HG03135 (cell line): ENCODE measurements around the gene SECTM1.
"Not testable (repeated sequence)": the region's sequence is repeated elsewhere in the genome, so short reads cannot be mapped to it uniquely, and the experiment has no call there.

Source experiments
- ATAC-seq: cut with Tn5 transposase; IDR thresholded peaks from one replicate; pipeline ENCODE4 v1.9.1; 2021; ENCODE audit warnings: mild to moderate bottlenecking, moderate library complexity; ENCODE audit not compliant: unreplicated experiment

The SECTM1 gene

DNA sequence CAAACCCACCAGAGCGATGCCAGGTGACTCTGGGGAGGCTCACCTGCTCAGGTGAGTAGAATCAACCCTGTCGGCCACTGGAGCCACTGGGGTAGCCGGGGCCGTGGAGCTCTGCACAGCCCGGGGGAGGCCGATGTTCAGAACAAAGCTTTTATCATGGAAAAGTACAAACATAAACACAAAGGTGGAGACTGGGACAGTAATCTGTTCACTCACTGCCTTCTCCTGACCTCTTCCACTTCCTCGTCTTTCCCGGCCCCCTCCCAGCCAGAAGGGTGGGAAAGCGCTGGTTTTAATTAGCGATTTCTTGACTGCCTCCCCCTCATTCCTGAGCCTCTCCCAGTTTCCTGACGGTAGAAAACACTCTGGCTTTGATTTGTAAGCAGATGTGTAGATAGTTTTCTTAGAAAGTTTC lies 15.7 kb upstream of the SECTM1 start:
- no peak for ATAC-seq

DNA sequence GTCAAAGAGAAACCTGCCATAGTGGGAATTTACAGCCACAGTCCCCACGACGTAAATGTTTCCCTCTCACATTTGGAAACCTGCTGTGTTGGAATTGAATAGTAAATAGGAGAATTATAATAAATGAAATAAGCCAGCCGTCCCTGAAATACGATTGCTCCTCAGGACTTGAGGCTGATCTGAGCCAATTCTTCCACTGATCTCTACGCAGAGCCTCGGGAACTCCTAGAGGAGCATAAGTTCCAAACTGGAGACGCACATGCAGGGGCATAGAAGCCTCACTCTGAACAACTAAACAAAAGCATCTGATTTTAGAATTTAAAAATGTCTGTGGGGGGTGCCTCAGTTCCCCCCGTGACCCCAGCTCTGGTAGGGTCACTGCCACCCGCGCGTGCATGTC lies 15.3 kb upstream of the SECTM1 start:
- no peak for ATAC-seq

DNA sequence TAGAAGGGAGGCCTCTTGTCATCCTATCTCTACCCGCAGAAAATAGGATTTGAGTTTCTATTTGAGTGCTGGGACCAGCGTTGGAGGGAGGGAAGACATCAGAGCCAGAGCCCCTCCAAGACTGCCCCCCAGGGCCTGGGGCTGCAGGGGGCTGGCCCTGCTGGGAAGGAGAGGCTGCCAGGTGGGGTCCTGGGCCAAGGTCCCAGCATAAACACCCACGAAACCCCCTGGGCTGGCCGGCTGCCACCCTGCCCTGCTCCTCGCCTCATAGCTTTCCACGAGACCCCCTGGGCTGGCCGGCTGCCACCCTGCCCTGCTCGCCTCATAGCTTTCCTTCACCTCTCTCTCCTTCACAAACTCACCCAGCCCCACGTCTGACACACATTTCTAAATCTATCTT lies 14.9 kb upstream of the SECTM1 start:
- ATAC-seq = no peak

DNA sequence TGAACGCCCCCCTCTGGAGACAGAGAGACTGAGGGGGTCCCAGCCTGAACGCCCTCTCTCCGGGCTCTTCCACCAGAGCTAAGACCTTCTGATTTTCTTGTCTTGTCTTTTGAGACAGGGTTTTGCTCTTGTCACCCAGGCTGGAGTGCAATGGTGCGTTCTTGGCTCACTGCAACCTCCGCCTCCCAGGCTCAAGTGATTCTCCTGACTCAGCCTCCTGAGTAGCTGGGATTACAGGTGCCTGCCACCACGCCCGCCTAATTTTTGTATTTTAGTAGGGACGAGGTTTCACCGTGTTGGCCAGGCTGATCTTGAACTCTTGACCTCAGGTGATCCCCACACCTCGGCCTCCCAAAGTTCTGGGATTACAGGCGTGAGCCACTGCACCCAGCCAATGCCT lies 14.4 kb upstream of the SECTM1 start:
- not testable (repeated sequence) for ATAC-seq

DNA sequence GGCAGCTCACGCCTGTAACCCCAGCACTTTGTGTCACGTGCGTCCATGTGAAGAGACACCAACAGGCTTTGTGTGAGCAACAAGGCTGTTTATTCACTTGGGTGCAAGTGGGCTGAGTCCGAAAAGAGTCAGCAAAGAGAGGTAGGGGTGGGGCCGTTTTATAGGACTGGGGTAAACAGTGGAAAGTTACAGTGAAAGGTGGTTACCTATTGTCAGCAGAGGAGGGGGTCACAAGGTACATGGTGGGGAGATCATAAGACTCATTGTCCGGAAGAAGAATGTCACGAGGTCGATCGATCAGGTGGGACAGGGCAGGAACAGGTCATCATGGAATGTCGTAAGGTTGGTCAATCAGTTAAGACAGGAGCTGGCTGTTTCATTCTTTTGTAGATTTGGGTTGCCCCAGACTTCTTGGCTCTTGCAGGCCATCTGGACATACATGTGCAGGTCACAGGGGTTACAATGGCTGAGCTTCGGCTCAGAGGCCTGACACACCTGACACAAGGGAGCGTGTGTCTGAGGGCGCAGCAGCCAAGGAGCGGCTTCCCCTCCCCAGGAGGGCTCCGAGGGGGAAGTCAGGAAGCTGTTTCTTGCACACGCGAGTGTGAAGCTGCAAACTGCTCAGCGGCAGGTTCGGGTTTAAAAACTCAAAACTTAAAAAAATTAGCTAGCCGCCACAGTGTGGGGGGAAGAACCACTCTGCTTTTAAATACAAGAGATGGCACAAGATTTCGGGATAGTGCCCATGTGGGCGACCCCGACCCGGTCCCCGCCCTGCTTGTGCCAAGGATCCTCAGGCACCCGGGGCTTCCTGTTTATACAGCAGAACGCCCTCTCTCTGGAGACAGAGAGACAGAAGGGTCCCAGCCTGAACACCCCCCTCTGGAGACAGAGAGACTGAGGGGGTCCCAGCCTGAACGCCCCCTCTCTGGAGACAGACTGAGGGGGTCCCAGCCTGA lies 13.1 kb upstream of the SECTM1 start:
- ATAC-seq = no peak

DNA sequence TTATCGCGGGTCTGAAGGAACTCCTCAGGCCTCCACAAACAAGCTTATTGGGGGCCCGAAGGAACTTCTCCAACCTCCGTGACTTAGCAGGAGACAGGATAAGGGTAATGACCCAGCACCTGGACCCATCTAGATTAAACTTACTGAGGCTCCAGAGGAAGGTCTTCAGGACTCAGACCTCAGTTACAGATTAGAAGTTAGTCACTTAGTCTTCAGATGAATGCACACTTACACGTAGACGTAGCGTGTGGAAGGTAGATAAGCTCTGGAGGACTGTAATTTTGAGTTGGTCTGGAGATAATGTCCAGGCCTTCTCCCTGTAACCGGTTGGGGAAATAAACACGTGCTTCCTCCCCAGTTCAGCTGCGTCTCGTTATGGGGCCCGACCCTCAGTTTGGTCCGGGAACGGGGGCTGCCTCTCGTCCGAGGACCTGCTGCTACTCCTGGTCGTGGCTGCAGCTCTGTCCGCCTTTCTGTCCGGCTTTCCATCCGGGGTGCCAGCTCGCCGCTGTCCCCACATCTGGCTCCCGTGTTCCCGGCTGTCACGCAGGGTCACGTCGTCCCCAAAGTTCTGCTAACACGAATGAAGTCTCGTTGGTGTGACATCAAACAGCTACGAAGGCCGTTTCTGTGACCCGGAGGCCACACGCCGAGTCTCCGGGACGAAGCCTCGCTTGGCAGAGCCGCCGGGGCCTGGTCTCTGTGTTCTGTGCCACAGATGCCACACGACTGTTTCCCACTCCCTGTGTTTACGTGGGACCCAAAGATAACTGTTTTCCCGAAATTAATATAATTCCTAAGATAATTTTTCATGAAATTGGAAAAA lies 11.8 kb upstream of the SECTM1 start:
- no peak for ATAC-seq

DNA sequence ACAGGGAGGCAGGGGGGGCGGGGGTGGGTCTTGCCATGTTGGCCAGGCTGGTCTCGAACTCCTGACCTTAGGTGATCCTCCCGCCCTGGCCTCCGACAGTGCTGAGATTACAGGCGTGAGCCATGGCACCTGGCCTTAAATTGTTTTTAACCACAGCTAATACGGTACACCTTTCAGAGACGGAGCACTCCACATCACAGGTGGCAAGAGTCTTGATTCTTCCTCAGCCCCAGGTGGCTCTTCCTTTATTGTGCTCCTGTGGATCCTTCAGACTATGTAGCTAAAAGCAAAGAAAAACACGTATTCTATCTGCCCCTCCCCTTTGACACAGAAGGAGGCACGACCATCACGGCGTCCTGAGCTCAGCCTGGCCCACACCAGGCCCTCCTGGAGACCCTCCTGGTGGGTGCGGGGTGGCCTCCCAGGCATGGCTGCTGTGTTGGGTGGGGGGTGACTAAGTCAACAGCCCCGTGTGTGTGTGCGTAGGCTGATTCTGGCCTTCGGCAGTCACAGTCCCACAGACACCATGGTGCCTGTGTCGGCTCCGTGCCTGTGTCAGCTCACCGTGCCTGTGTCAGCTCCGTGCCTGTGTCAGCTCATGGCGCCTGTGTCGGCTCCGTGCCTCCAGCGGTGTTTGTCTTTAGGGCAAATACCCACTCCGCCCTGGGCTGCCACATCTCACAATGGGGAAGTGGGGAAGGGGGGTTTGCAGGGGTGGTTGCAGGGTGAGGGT lies 10.8 kb upstream of the SECTM1 start:
- ATAC-seq = no peak

DNA sequence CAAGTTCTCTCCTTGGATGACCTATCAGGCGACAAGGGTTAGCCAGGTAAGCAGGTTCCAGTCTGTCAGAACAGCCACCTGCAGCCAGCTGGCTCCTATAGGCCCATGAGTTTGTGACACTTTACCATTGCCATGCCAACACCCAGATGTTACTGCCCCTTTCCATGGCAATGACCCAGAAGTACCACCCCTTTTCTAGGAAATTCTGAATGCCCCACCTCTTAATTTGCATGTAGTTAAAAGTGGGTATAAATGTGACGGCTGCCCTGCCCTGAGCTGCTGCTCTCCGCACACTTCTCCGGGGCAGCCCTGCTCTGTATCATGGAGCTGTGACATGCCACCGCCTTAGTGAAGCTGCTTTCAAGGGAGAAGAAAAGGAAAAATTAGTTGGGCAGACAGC lies 10.0 kb upstream of the SECTM1 start:
- ATAC-seq = no peak

DNA sequence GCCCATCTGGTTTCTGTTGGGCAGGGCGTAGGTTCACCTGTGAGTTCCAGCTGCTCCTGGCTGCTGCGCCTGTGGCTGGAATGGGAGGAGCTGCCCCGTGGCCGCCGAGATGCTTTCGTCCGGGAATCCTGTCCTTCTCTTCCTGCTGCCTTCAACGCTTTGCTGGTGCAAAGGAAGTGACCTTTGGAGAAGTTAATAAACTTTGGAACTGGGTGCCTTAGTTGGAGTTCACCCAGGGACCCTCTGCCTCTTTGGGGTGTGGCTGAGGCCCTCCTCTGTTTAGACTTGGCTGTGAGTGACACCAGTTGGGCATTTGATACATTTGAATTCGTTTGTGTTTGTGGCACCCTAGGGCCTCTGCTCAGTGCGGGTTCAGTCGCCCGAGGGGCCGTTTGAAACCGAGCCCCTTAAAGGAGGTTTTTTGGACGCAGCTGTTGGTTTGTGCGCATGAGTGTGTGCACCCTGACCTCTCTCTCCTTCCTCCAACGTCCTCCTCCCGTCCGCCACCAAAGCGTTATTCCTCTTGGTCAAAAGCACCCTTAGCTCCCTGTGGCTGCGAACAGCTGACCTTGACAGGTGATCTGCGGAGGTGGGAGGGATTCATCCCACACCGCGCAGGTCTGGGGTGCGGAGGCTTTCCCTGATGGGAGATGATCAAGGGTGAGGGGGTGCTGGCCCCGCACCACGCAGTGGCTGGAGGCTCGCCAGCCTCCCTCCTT lies 9.0 kb upstream of the SECTM1 start:
- ATAC-seq = no peak

DNA sequence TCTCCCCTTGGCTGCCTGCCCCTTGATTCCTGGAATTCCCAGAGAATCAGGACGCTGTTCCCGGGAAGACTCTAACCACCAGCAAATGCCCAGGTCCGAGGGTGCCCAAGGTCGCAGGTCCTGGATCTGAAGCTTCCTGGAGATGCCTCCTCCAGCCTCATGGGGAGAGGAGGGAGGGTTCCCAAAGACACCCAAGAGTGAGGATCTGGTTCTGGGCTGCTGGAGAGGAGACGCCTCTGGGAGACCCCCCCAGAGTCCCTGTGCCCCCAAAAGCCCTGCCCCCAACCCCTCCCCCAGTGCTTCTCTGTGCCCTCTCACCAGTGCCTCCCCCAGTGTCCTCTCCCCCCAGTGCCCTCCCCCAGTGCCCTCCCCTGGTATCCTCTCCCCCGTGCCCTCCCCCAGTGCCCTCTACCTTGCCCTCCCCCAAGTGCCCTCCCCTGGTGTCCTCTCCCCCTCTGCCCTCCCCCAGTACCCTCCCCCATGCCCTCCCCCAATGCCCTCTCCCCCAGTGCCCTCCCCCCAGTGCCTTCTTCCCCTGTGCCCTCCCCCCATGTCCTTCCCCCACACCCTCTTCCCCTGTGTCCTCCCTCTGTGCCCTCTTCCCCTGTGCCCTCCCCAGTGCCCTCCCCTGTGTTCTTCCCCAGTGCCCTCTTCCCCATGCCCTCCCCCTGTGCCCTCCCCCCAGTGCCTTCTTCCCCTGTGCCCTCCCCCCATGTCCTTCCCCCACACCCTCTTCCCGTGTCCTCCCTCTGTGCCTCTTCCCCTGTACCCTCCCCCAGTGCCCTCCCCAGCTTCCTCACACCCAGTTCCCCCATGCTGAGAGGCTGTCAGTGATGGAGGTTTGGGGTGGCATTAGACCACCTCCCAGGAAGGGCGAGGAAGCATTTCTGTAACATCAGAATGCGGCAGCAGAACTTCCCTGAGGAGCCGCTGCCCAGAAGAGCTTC lies 6.3 kb upstream of the SECTM1 start:
- ATAC-seq = no peak

DNA sequence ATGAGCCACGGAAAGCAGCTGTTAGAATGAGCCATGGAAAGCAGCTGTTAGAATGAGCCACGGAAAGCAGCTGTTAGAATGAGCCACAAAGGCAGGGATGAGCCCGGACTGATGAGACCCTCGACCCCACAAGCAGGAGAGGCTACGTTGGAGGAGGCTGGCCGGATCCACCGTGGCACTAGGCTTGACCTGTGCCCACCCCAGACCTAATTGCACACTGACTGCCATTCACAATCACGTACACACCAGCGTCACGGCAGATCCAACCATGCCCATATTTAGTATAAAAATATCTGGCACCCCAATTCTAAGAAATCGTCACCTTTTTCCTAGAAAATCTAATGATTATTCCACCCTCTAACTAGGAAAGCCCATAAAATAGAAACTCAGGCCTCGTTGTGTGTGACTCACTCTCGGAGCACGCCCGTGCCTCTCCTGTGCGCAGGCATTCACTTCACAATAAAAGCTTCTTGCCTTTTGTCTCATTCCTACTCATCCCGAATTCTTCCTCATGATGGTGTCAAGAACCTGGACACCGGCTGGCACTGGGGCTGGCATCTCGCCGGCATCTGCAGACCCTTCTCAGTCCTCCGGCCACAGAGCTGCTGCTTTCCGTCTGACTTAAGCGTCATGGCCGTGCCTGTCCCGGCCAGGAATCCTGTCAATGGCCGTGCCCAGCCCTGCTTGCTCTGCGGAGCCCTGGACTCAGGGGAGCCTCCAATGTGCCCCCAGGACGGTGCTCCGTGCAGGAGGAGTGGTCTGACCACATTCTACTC lies 5.5 kb upstream of the SECTM1 start:
- no peak for ATAC-seq

DNA sequence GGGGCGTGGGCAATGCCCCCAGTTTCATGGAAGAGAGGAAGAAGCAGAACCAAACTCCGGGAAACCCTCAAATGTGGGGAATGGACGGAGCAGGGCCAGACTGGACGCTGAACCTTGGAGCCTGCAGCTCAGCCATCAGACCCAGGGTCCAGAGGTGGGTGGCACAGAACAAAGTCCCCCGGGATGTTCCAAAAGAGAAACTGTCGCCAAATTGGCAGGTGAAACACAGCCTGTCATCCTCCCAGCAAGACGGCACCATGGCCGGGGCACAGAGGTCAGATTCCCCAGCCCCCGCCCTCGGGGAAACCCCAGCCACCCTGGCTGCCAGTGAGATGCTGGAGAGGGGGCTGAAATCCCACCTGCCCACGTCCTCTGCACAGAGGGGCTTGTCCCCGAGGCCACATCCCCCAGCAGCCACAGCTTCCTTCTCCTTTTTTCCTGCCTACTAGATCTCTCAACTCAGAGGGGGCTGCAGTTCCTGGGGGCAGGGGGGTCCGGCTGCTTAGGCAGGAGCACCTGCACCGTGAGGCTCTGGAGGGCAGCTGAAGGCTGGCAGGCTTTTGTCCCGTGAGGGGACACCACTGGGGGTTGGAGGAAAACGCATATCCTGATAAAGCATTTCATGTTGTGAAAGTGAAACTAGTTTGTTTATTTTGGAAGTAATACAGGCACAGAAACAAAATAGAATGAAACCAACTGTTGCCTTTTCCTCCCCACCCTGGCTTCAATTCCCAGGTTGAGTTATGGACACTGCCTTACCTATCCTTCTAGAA lies 1.2 kb upstream of the SECTM1 start:
- no peak for ATAC-seq

DNA sequence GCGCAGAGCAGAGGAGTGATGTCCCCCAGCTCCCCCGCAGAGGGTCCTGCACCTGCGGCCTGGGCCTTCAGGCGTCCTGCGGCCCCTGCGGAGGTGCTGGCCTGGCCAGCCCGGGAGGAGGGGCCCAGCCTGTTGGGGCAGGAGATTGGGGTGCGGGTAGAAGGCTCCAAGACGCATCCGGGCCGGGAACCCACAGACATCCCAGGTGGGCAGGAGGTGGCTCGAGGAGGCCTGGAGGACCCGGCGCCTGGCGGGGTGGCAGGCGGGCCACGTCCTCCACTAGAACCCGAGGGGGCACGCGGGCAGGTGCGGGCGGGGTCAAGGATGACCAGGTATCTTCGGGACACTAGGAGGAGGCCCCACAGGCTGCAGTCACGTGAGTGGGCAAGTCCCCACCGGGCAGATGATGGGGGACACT lies 647 bp upstream of the SECTM1 start:
- ATAC-seq = no peak

DNA sequence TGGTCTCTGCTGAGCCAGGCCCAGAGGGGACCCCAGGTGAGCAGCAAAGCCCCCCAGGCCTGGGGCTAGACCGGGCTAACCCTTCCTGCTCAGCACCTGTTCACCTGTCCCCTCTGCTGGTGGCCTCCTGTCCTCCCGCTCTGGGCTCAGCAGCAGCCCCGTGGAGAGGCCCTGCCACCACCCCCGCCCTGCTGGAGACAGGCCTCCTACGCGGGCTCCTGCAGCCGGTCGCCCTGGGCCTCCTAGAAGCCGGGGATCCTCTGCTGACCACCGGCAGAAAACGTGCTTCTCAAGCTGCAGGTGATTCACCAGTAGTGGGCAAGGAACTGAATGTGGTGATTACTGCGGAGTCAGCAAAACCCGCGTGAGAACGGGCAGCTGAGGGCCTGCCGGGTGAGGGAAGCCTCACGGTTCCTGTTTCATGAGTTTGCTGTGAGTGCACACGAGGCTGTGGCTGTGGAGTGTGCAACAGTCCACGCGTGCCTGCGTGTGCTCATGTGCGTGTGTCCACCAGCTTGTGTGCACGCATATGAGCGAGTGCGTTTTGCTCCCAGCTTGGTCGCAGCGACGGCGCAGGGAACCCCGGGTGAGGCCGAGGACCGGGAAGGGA lies 792 bp downstream of the SECTM1 start:
- no peak for ATAC-seq

DNA sequence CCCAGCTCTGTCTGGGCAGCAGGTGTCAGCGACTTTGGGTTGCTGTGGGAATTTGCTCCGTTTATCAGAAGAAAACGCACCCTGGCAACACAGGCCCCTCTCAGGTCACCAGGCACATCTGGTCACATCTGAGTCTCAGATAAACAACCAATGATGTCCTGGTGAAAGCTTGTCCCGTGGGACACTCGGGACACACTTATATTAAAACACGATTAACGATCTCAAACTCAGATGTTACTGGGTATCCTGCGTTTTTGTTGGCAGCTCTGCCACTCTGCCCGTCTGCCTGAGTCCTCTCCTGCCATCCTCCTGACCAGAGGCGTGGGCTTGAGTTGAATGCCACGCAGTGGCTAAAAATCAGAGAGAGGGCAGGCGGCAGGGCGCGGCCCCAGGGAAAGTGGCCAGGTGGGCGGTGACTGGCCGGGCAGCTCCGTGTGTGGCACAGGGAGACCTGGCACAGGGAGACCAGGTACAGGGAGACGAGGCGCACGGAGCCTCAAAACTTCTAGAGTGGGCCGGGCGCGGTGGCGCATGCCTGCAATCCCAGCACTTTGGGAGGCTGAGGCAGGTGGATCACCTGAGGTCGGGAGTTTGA lies 2.1 kb downstream of the SECTM1 start:
- no peak for ATAC-seq

DNA sequence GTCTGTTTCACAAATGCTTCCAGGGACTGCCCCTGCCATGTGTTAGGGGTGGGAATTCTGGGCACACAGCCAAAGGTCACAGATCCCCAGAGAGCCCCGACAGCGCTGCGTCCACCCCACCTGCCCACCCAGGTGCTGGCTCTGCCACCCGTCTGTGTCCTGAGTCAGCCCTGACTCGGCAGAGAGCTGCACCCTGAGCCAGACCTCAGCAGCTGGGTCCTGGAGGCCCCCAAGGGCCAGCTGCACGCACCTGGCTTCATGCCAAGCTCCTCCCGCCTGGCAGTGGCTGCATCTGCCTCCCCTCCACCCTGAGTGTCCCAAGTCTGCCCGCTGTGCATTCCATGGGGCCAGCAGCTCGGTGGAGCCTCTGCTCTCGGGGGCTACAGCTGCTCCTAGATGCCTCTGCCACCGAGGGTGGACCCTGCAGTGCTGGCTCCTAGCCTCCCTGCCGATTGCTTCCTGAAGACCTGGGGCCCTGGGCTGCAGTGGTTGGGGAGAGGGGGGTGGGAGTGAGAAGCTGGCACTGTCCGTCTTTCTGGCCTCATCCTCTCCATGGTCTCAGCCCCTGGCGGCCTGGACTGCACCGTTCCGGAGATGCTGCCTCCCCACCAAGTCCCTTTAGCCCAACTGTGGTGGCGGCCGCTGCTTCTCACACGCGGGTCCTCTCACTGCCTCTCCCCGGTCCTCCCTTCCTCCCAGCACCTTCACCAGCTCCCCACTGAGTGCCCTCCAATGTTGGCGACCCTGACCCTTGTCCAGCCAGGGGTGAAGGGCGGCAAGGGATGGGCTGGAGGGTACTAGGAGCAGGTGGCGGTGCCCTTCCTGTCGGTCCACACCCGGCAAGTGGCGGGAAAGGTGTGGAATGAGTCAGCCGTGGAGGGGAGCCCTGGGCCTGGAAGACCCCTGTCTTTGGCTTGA lies 3.0 kb downstream of the SECTM1 start:
- no peak for ATAC-seq
